Right forelimb (tissue), 1 donor: ENCODE results near the gene TRAPPC10.

Source experiments
- DNase-seq: peaks from one replicate; pipeline ENCODE4 v3.0.0-alpha.2; 2018

TRAPPC10 gene

GRCh38 chr21:44038063-44038462 lies 26.0 kb downstream of the TRAPPC10 start:
- DNase-seq = no peak

GRCh38 chr21:44039828-44040227 lies 27.7 kb downstream of the TRAPPC10 start:
- DNase-seq = no peak

GRCh38 chr21:44043613-44044012 lies 31.5 kb downstream of the TRAPPC10 start:
- DNase-seq = no peak

GRCh38 chr21:44046734-44047133 lies 34.6 kb downstream of the TRAPPC10 start:
- DNase-seq = no peak

- DNase-seq = no peak
Observed at GRCh38 chr21:44047996-44048560, 36.0 kb downstream of the TRAPPC10 start.

GRCh38 chr21:44049182-44049581 lies 37.1 kb downstream of the TRAPPC10 start:
- no peak for DNase-seq

GRCh38 chr21:44049606-44050005 lies 37.5 kb downstream of the TRAPPC10 start:
- no peak for DNase-seq

- DNase-seq = no peak
Observed at GRCh38 chr21:44050276-44050675, 38.2 kb downstream of the TRAPPC10 start.

- DNase-seq = peak; percentile 55
Observed at GRCh38 chr21:44051462-44051941, 39.4 kb downstream of the TRAPPC10 start.

- no peak for DNase-seq
Observed at GRCh38 chr21:44052071-44052829, 40.1 kb downstream of the TRAPPC10 start.

- DNase-seq = no peak
Observed at GRCh38 chr21:44052830-44053226, 40.7 kb downstream of the TRAPPC10 start.

GRCh38 chr21:44053567-44053966 lies 41.5 kb downstream of the TRAPPC10 start:
- DNase-seq = no peak

- no peak for DNase-seq
Observed at GRCh38 chr21:44054710-44055109, 42.6 kb downstream of the TRAPPC10 start.

- DNase-seq = no peak
Observed at GRCh38 chr21:44057055-44057454, 44.9 kb downstream of the TRAPPC10 start.

GRCh38 chr21:44057960-44058651 lies 46.0 kb downstream of the TRAPPC10 start:
- no peak for DNase-seq

GRCh38 chr21:44058652-44058964 lies 46.5 kb downstream of the TRAPPC10 start:
- DNase-seq = no peak

GRCh38 chr21:44058981-44059380 lies 46.9 kb downstream of the TRAPPC10 start:
- DNase-seq = no peak

- DNase-seq = no peak
Observed at GRCh38 chr21:44059710-44060109, 47.6 kb downstream of the TRAPPC10 start.

GRCh38 chr21:44062380-44062779 lies 50.3 kb downstream of the TRAPPC10 start:
- no peak for DNase-seq

GRCh38 chr21:44063151-44063912 lies 51.2 kb downstream of the TRAPPC10 start:
- no peak for DNase-seq

- no peak for DNase-seq
Observed at GRCh38 chr21:44064852-44065403, 52.8 kb downstream of the TRAPPC10 start.

GRCh38 chr21:44065428-44065827 lies 53.3 kb downstream of the TRAPPC10 start:
- DNase-seq = no peak

- no peak for DNase-seq
Observed at GRCh38 chr21:44066116-44066515, 54.0 kb downstream of the TRAPPC10 start.
